HL-60 (cell line): ENCODE data around the gene TMOD1.

Experiments used
- CTCF ChIP-seq: IDR thresholded peaks from one replicate; pipeline ENCODE4 v1.5.1; 2011; ENCODE audit warnings: low read length, control low read depth, inconsistent platforms; ENCODE audit not compliant: insufficient read depth
- GABPA ChIP-seq: IDR thresholded peaks from 2 replicates; pipeline ENCODE4 v1.6.1; 2012; ENCODE audit warnings: low read depth
- POLR2AphosphoS5 ChIP-seq: IDR thresholded peaks from 2 replicates; pipeline ENCODE4 v1.6.1; 2012; ENCODE audit warnings: low read depth
- TF ChIP-seq, protein P1 (sequence below): IDR thresholded peaks from 2 replicates; pipeline ENCODE4 v1.6.1; 2012; ENCODE audit warnings: low read depth; ENCODE audit not compliant: insufficient replicate concordance

DNA sequence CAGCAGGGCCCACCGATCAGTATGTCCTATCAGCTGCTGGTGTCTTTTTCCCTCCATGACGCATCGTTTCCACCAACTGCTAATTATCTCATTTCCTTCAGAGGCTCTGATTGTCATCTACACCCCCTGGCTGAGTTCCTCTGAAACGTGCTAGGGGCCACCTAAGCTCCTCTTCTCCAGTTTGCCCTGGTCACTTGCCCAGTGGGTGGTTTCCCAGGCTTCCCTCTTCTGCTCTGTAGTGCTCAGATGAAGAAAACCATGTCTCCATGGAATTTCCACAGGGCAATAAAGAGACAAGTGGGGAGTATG, 66.4 kb downstream of the TMOD1 start:
- TF ChIP-seq CTCF (no peak), POLR2AphosphoS5 (no peak), GABPA (no peak)
- TF ChIP-seq, protein P1, sequence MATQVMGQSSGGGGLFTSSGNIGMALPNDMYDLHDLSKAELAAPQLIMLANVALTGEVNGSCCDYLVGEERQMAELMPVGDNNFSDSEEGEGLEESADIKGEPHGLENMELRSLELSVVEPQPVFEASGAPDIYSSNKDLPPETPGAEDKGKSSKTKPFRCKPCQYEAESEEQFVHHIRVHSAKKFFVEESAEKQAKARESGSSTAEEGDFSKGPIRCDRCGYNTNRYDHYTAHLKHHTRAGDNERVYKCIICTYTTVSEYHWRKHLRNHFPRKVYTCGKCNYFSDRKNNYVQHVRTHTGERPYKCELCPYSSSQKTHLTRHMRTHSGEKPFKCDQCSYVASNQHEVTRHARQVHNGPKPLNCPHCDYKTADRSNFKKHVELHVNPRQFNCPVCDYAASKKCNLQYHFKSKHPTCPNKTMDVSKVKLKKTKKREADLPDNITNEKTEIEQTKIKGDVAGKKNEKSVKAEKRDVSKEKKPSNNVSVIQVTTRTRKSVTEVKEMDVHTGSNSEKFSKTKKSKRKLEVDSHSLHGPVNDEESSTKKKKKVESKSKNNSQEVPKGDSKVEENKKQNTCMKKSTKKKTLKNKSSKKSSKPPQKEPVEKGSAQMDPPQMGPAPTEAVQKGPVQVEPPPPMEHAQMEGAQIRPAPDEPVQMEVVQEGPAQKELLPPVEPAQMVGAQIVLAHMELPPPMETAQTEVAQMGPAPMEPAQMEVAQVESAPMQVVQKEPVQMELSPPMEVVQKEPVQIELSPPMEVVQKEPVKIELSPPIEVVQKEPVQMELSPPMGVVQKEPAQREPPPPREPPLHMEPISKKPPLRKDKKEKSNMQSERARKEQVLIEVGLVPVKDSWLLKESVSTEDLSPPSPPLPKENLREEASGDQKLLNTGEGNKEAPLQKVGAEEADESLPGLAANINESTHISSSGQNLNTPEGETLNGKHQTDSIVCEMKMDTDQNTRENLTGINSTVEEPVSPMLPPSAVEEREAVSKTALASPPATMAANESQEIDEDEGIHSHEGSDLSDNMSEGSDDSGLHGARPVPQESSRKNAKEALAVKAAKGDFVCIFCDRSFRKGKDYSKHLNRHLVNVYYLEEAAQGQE = no peak
